Measurements from ENCODE around the gene KIAA0513. TPM values are rescaled to one million over a fixed set of nuclear protein-coding genes. Genes with fewer than 3 reads are reported as not detected.

Gene KIAA0513
- total RNA-seq, 1 experiment from 2014 or later, result 7.8 TPM

- Mint-ChIP-seq H3K27ac (no peak overlapping the region), H3K36me3 (no peaks in the 10 kb centered on the region), H3K9me3 (no peaks in the 10 kb centered on the region), H3K4me3 (no peak overlapping the region), H3K4me1 (0 out of 2 replicates have a peak, but pooled peaks cover 5% of the 10 kb centered on the region), H3K27me3 (ENCODE audit: low read depth) (no peaks in the 10 kb centered on the region)
- TF ChIP-seq TCF7 (CRISPR knock-in tag; IDR thresholded peaks at IDR 0.05; ENCODE audit: low read depth), result no peak
- no peak for TF ChIP-seq MYBL2 (CRISPR knock-in tag; IDR thresholded peaks at IDR 0.05)
- no peak for TF ChIP-seq SMAD4 (CRISPR knock-in tag; IDR thresholded peaks at IDR 0.05)
- TF ChIP-seq ESRRA (CRISPR knock-in tag; IDR thresholded peaks at IDR 0.05; ENCODE audit: borderline replicate concordance), result no peak
- TF ChIP-seq TEAD4 (CRISPR knock-in tag; IDR thresholded peaks at IDR 0.05), result no peak
- TF ChIP-seq AR (CRISPR knock-in tag; IDR thresholded peaks at IDR 0.05), result no peak
- TF ChIP-seq ETV6 (CRISPR knock-in tag; IDR thresholded peaks at IDR 0.05), result no peak
- TF ChIP-seq E2F4 (CRISPR knock-in tag; IDR thresholded peaks at IDR 0.05; ENCODE audit: borderline replicate concordance, low read depth), result no peak
- no peak for TF ChIP-seq ZNF512 (CRISPR knock-in tag; IDR thresholded peaks at IDR 0.05; ENCODE audit: borderline replicate concordance)
- no peak for TF ChIP-seq CDX4 (CRISPR knock-in tag; IDR thresholded peaks at IDR 0.05; ENCODE audit: borderline replicate concordance)
- TF ChIP-seq FOXK1 (CRISPR knock-in tag; IDR thresholded peaks at IDR 0.05), result no peak
- TF ChIP-seq PRDM15 (CRISPR knock-in tag; IDR thresholded peaks at IDR 0.05), result no peak
- TF ChIP-seq SP1 (CRISPR knock-in tag; conservative IDR thresholded peaks at IDR 0.05), result no peak
- no peak for TF ChIP-seq E2F1 (CRISPR knock-in tag; IDR thresholded peaks at IDR 0.05)
- TF ChIP-seq ZNF671 (CRISPR knock-in tag; IDR thresholded peaks at IDR 0.05), result no peak
- no peak for TF ChIP-seq NR1H2 (CRISPR knock-in tag; IDR thresholded peaks at IDR 0.05)
- no peak for TF ChIP-seq NFE2L1 (CRISPR knock-in tag; IDR thresholded peaks at IDR 0.05)
- TF ChIP-seq ZNF232 (CRISPR knock-in tag; IDR thresholded peaks at IDR 0.05), result no peak
- ATAC-seq, result no peak
- CTCF ChIA-PET, result interaction anchor here (1.4 kb wide), 2 partner anchors 11 to 17 kb away, joined by 3 to 4 read pairs; partner anchors contain the start of gene KIAA0513
- no peak for DNase-seq (ENCODE audit: low spot score)
- POLR2A ChIA-PET, result no interaction called here
Observed at GRCh38 chr16:85045077-85045476, 17.5 kb downstream of the KIAA0513 start.

Data from WTC11 (cell line).